GM18951 (cell line): ENCODE data around the gene PLSCR1.

ENCODE experiments used
- POLR2A ChIP-seq: IDR thresholded peaks from 4 replicates; pipeline ENCODE4 v1.6.1; 2011; ENCODE audit warnings: mild to moderate bottlenecking; ENCODE audit not compliant: insufficient read length, insufficient read depth; ENCODE audit errors: extremely low read depth
- in situ Hi-C: fragments of 300-500 bp; cut with MboI; formaldehyde crosslinking; loops from one replicate; pipeline ENCODE4 v1.12.0; 2022; ENCODE audit warnings: low sequenced_read_pairs, mixed read lengths, inconsistent platforms; ENCODE audit not compliant: unreplicated experiment

Gene PLSCR1

GRCh38 chr3:146468671-146469149, 75.7 kb downstream of the PLSCR1 start:
- no peak for TF ChIP-seq POLR2A
- in situ Hi-C loops = no loop called here

- in situ Hi-C loops = no loop called here
- TF ChIP-seq POLR2A = no peak
Measured at GRCh38 chr3:146468234-146468633, 76.2 kb downstream of the PLSCR1 start.

- in situ Hi-C loops = no loop called here
- TF ChIP-seq POLR2A = no peak
Measured at GRCh38 chr3:146466604-146467003, 77.8 kb downstream of the PLSCR1 start.

GRCh38 chr3:146465693-146466465, 78.5 kb downstream of the PLSCR1 start:
- in situ Hi-C loops = no loop called here
- TF ChIP-seq POLR2A = no peak
